ENCODE data around the gene TMEM41A.
"Not testable (repeated sequence)": the region's sequence is repeated elsewhere in the genome, so short reads cannot be mapped to it uniquely, and the experiment has no call there.

Gene TMEM41A

DNA sequence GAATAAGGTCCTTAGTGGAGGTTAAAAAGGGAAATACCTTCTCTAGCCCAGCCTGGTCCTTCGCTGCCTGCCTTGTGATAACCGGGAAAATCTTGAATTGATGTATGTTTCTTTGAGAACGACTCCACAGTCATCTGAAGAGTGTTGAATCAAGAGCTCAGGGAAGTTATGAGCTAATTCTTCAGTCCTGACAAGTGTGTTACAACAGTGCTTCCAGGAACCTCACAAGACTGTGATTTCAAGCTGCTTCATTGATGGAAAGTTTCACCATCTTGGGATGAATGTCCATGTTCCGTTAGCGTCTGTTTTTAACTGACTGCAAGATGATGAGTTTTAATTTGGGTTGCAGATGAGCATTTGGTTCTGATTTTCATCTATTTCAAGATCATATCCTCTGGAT is 12.4 kb downstream of the TMEM41A start:
- no peak for DNase-seq

DNA sequence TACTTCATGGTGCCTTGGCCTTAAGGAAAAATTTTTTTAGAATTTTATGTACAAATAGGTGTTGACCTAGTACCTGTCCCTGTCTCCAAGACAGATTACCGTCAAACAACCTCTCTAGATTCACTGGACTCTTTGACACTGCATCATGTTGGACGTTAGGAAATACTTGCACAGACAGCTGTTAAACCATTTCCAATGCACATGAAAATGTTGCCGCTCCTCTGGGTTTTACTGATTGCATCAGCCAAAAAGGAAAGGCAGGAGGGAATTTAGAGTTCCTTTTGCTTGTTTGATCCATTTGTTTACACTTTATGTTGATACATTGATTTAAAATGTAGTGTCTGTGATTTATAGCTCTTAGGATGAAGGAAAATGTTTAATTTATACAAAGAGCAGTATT is 14.5 kb downstream of the TMEM41A start:
- DNase-seq: no peak

DNA sequence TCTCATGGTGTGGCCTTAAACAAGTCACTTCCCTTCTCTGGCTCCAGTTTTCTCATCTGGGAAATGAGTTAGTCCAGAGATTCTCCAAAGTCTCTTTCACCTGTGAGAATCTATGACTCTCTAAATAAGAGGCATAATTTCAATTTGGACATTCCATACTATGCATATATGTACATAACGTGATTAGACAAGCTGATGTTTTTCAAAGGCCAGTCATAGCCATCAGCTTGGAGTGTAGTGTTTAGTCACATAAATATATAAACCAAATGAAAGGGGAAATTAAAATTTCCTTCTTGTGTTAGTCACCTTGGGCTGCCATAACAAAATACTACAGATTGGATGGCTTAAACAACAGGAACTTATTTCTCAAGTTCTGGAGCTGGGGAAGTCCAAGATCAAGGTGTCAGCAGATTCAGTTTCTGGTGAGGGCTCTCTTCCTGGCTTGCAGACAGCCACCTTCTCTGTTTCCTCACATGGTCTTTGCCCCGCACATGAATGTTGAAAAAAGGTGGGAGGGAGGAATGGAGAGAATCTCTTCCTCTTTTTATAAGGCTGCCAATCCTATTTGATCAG is 19.4 kb downstream of the TMEM41A start:
- DNase-seq: no peak

DNA sequence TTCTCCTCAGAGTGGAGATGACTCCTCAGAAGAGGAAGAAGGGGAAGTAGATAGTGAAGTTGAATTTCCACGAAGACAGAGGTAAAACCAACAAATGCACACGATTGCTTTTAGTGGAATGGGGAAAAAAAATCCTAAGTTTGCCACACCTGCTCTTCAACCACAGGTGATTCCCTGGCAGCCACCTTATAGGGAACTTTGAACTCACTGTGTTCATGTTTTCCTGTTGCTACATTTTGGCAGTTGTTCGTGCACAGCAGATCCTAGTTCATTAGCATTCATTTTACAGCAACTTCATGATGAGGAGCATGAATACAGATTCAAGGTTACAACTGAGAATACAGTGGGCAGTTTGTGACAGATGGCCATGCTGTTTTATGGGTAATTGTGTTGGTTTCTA is 21.5 kb downstream of the TMEM41A start:
- DNase-seq: no peak

DNA sequence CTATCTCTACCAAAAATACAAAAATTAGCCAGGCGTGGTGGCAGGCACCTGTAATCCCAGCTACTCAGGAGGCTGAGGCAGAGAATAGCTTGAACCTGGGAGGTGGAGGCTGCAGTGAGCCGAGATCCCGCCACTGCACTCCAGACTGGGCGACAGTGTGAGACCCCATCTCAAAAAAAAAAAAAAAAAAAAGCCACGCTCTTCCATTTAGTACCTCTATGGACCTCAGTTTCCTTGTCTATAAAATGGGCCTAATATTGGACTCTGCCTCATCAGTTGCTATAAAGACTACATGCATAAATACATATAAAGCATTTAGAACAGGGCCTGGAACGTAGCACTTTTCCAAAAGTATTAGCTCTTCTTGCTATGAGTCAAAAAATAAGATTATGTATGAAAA is 23.9 kb downstream of the TMEM41A start:
- not testable (repeated sequence) for DNase-seq

DNA sequence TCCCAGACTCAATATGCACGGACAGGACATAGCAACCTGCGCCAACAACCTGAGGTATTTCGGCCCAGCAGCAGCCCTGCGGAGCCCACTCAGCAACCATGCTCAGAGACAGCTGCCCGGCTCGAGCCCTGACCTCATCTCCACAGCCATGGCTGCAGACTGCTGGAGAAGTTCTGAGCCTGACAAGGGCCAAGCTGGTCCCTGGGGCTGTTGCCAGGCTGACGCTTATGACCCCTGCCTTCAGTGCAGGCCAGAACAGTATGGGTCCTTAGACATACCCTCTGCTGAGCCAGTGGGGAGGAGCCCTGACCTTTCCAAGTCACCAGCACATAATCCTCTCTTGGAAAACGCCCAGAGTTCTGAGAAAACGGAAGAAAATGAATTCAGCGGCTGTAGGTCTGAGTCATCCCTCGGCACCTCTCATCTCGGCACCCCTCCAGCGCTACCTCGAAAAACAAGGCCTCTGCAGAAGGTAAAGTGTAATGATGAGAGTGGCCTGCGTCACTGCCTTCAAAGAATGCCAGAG is 25.5 kb downstream of the TMEM41A start:
- DNase-seq: no peak

DNA sequence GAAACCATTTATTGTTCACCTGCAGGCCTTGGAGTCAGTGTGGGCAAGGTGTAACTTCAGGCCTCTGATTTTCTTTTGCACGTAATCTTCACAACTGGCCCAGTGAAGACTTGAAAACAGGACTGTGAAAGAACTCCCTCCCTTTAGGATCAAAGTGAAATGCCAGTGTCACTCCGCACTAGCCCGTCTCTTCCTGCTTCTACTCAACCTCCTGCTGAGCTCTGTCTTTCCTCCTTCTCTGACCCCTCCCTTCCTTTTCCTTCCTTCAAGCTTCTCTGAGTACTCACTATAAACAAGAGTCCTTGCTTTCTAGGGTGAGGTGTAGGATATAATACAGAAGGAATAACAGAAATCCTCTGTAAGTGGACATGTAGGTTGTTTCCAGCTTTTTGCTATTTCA is 28.5 kb downstream of the TMEM41A start:
- no peak for DNase-seq

DNA sequence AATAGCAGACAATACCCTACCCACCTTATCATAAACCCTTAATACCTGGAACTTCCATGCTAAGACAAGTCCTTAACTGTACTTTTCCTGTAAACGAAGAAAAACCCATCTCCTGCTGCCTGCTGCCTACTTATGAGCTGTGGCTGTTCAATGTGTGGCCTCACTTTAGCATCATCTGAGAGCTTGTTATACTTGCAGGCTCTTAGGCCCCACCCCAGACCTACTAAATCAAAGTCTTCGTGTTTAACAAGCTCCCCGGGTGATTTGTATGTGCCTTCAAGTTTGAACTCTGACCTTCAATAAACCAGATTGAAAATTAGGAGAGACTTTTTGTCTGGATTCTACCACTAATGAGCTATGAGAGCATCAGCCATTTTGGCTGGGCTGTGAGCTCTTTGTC is 29.3 kb downstream of the TMEM41A start:
- DNase-seq: no peak

DNA sequence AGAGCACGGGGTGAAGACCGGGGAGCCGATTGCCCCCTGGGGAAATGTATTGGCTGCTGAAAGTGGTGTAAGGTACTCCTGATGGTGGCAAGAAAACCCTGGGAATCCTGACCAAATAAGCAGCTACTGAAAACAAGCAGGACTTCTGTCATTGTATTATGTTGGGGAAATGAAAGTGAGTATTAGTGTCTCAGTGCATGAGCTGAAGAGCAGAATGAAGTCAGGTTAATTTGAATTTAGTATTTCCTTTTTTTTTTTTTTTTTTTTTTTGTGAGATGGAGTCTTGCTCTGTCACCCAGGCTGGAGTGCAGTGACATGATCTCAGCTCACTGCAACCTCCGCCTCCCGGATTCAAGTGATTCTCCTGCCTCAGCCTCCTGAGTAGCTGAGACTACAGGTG is 32.7 kb downstream of the TMEM41A start:
- not testable (repeated sequence) for DNase-seq

DNA sequence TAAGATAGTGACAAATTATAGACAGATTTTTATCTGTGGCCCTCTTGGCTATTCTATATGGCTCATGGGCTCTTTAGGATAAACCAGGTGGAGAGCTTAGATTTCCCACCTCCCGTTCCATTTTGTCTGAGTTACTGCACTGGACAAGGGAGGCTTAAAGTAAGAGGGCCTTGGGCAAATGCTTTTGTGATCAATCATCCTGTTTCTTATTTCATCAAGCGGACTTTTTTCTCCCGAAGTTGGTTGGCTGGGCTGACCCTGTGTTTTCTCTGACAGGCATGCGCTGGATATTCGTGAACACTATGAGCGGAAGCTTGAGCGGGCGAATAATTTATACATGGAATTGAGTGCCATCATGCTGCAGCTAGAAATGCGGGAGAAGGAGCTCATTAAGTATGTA is 33.4 kb downstream of the TMEM41A start:
- no peak for DNase-seq

DNA sequence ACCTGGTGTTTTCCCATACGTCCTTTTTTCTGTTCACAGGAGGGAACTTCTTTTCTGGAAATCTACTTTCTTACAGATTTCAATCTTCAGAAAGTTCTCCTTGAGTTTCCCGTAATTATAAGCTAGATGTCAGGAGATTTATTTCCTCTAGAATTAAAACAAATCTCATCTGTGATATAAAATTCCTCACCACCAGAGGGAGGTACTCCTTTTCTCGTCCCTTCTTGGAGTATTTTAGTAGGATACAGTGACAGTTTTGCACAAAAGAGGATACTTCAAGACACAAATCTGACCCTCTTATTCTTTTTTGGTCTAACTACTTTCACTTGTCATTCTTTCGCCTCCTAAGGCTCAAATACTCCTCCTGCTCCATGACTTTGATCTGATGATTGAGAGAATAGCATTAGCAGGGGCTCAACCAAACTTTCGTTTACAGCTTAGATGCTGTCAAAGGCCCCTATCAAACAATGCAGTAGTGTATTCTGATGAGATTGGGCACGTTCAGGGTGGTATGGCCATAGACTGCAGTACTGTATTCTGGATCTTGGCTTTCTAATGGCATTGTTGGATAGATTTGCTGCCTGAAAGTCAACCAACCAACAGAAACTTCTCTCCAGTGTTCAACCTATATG is 38.0 kb downstream of the TMEM41A start:
- DNase-seq: no peak

DNA sequence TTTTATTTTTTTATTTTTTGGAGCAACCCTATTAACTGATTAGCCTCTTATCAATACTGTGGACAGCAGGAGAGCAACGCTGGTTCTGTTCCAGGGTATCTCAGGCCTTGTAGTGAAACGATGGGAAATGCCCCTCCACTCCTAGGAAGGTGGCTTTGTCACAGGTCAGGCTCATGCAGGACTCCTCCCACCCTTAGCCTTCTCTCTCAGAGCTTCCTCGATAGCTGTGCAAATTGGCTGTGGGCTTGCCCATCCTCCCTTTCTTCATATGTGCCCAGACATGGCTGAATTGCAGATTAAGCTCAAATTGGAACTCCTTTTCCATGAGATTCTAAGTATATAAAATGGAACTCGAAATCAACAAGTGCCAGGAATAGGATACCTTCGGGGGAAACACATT is 38.5 kb downstream of the TMEM41A start:
- no peak for DNase-seq

DNA sequence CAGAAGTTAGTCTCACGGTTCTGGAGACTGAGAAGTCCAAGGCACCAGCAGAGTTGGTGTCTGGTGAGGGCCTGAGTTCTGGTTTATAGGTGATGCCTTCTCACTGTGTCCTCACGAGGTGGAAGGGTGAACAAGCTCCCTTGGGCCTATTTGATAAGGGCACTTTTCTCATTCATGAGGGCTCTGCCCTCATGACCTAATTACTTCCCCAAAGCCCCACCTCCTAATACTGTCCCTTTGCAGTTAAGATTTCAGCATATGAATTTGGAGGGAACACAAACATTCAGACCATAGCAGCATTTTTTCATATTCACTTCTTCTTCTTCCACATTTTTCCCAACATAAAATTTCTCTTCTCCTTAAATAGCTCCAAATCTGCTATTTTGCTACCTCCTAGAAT is 41.5 kb downstream of the TMEM41A start:
- DNase-seq: no peak

DNA sequence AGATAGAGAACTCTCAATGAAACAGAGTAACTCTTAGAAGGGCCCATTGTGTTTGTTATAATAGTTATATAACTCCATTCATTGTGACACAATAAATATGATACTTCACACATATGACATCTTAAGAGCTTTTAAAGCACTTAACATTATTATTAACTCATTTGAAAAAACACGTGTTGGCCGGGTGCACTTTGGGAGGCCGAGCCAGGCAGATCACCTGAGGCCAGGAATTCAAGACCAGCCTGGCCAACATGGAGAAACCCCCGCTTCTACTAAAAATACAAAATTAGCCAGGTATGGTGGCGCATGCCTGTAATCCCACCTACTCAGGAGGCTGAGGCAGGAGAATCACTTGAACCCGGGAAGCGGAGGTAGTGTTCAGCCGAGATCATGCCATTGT is 47.4 kb downstream of the TMEM41A start:
- DNase-seq: not testable (repeated sequence)

DNA sequence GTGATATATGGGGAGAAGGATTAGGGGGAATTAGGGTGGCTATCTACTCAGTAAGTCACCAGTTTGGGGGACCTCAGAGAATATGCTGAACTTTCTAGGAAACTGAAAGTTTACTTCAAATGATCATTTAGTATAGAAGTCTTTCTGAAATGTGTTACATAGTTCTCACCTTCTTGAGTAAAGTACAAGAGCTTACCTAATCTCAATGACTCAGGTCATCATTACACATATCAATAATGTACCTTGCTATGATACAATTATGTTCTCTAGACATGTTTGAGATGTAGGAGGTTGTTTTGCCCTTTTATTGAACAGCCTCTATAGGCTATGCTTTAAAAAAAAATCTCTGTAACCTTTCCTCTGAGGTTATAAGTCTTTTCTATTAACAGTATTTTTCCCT is 50.7 kb downstream of the TMEM41A start:
- DNase-seq: no peak

DNA sequence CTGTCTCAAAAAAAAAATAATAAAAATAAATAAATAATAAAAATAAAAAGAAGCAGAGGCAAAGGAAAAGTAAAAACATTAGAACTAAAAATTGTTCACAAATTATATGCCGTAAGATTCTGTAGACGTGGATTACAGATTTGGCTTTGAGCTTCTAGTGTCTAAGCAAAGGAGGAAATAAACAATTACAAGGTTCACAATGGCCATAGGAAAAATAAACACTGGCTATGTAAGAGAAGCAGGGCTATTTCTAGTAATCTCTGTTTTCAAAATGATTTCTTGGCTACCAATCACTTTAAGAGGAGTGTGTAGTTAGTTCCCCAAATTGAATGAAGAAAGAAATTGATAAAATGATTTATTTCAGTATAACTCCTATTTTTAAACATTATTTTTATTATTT is 54.5 kb downstream of the TMEM41A start:
- DNase-seq: no peak

DNA sequence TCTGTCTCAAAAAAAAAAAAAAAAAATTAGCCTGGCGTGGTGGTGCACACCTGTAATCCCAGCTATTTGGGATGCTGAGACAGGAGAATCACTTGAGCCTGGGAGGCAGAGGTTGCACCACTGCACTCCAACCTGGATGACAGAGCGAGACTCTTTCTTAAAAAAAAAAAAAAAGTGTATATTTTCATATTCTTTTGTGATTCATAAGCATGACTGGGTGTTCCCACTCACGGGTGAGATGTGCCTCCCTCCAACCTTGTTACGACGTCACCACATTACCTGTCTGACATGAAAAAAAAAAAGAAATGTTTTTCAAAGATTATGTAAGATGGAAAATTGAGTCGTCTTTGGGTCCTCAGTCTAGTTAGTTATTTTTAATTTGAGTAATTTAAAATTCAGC is 56.8 kb downstream of the TMEM41A start:
- DNase-seq: no peak

DNA sequence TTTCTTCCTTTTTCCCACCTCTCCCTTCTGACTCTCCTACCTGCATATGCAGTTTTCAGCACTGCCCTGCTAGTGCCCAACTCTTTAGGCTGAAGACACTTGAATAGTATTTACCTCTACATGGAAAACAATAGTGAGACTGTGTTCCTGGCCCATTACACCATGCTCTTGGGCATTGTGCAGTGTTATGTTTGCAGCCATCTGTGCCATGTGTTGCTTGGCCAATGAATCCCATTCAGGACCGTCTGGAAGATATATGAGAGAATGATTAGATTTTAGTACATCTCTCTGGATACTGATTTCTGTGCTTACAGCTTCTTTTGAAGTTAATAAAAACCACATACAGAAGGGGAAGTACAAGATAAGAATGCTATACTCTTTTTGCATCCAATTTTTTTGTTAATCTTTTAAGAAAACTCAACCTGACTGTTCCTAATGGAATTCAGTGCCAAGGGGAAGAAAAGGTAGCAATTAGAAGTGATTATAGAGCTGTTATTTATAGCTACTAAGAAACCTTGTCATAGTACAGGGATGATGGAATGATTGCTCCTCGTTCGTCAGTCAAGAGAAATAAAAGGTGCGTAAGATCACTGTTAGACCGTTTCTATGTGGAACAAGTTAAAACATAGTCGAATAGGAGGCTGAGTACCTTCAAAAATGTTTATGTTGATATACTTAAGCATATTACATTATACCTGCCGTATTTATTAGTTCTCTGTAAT is 58.9 kb downstream of the TMEM41A start:
- DNase-seq: no peak
